Hematopoietic multipotent progenitor cell (in vitro differentiated cells): ENCODE measurements around the gene ECM1. TPM values are rescaled to one million over a fixed set of nuclear protein-coding genes. Genes with fewer than 3 reads are reported as not detected.

Source experiments
- DNase-seq, 3 donors: peaks; one replicate each; pipeline ENCODE4 v3.0.0-alpha.2; 2011 to 2015; ENCODE audit warnings: low read depth in 2 of 3, low spot score in 2 of 3
- total RNA-seq: library from RNA; depleted of rRNA; stranded (reverse); fragments of >200 nt; gene quantifications from one replicate; pipeline ENCODE4 v1.2.3, GENCODE V29; 2012

The ECM1 gene
- total RNA-seq, 1 donor, result 1.1 TPM

GRCh38 chr1:150511985-150512660 lies 4.2 kb downstream of the ECM1 start:
- no peak for DNase-seq

GRCh38 chr1:150512846-150513245 lies 4.9 kb downstream of the ECM1 start:
- no peak for DNase-seq

DNA sequence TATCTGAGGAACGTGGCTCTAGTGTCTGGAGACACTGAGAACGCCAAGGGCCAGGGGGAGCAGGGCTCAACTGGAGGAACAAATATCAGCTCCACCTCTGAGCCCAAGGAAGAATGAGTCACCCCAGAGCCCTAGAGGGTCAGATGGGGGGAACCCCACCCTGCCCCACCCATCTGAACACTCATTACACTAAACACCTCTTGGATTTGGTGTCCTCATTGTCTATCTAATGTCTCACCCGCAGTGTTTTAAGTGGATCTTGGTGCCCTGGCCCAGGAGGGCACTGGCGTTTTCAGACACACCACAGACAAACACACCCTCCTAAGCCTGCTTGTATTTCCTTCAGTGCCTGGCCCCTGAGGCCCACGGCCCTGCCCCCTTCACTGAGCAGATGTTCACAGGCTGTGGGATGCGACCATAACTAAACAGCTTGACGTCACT lies 5.5 kb downstream of the ECM1 start:
- no peak for DNase-seq

GRCh38 chr1:150514260-150514659 lies 6.4 kb downstream of the ECM1 start:
- DNase-seq, result no peak

- DNase-seq, result no peak
These were observed 7.0 kb downstream of the ECM1 start for GRCh38 chr1:150514913-150515327.

GRCh38 chr1:150515328-150516049 lies 7.6 kb downstream of the ECM1 start, which contains the start of gene FALEC:
Gene FALEC (plus strand): TSS chr1:150515752.
- peak; percentile 76 to 93 (median 90) for DNase-seq

GRCh38 chr1:150516050-150516591 lies 8.2 kb downstream of the ECM1 start:
- peak in 1 of 3 donors; percentile 16 for DNase-seq

DNA sequence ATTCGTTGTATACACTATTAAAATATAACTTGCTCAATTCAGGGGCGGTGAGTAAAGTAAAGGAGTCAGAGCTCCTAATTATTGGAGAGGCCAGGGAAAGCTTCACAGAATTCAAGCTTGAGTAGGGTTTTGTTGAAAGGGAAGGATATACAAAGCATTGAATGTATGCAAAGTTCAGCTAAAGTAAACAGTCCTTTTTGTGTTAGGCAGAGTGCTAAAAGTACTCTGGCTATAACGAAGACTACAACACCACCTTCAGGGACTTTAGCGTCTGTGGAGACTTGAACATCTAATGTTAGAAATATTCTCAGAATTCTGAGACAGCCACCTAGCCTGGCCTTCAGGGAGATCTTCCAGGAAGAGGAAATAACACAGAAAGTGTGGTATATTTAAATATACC lies 8.7 kb downstream of the ECM1 start:
- peak in 2 of 3 donors; percentile 17 to 33 for DNase-seq

- DNase-seq, result no peak
These were observed 13.5 kb downstream of the ECM1 start for GRCh38 chr1:150521196-150521968.

GRCh38 chr1:150525348-150525747 lies 17.4 kb downstream of the ECM1 start:
- no peak for DNase-seq

- no peak for DNase-seq
These were observed 20.3 kb downstream of the ECM1 start for GRCh38 chr1:150528196-150528595.

DNA sequence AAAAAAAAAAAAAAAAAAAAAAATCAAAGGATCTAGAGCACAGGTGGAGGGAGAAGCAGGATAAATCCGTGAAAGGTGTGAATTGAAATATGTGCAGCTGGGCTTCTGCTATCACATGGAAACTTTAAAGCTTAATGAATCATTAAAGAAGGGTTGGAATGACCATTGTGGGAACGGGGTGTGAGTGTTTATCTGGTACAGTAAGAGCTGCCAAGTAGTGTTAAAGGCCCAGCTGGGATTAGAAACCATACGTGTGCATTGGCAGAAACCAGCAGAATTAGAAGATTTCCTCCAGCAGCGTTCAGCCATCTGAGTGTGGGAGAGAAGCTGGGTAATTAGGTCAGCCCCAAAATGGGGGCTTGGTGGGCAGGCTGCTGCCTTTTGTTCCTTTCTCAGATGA lies 21.1 kb downstream of the ECM1 start:
- DNase-seq, result no peak

DNA sequence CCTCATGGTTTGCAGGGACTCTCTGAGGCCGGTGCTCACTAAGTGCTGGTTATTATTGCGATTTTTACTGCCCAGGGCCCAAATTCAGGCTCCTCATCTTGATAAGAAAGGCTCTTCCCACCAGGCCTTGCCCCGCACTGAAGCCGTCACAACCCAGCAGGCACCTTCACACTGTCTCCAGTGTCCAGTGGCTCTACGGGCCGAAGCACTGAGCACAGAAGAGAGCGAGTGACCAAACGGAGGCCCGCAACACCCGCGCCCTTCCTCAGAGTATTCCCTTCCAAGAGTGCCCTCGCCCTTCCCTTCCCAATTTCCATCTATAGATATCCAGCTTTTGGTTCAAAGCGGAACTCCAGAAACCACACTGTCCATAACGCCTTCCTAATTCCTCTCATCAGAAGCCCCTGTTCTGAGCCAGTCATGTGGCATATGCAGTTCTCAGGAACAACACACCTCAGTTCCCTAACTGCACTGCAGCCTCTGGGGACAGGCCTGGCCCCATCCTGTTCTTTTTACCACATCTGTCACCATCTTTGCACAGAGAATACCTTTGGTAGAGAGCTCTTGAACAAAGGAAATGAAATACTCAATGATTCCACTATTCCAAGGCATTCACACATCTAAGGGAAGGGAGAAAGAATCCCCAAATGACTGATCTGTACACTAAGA lies 22.7 kb downstream of the ECM1 start:
- DNase-seq, result no peak

DNA sequence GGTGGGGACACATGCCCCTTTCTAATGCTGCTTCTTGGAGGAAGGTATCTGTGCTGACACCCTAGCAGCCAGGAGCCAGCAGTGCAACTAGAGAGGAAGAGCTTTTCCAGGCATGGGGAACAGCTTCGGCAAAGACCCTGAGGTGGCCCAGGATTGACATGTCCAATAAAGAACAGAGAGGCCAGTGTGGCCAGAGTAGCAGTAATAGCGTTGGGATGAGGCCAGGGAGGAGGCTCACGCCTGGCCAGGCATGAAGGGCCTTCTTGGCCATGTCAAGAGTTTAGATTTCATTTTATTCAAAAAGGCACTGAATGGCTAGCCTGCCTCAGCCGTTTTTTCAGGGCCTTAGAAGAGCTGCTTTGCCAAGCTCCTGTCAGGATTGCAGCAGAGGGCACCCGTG lies 25.0 kb downstream of the ECM1 start:
- no peak for DNase-seq

DNA sequence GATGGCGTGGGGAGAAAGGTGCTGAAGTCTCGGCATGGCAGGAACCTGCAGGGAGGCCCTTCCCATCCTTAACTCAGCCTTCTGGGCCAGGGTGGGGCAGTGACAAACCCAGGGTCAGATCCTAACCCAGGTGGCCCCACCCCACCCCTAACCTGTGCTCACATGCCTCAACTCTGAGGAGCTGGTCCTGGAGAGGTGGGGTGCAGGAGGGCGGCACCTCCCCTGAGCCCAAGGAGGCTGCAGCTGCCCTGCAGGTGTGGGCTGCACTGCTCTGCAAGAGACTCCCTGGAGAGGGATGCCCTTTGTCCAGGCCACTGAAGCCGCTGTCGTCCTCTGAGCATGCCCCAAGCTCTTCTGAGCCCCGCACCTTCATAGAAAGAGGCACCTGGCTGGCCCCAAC lies 26.1 kb downstream of the ECM1 start:
- no peak for DNase-seq

- DNase-seq, result no peak
These were observed 27.8 kb downstream of the ECM1 start for GRCh38 chr1:150535511-150536287.

DNA sequence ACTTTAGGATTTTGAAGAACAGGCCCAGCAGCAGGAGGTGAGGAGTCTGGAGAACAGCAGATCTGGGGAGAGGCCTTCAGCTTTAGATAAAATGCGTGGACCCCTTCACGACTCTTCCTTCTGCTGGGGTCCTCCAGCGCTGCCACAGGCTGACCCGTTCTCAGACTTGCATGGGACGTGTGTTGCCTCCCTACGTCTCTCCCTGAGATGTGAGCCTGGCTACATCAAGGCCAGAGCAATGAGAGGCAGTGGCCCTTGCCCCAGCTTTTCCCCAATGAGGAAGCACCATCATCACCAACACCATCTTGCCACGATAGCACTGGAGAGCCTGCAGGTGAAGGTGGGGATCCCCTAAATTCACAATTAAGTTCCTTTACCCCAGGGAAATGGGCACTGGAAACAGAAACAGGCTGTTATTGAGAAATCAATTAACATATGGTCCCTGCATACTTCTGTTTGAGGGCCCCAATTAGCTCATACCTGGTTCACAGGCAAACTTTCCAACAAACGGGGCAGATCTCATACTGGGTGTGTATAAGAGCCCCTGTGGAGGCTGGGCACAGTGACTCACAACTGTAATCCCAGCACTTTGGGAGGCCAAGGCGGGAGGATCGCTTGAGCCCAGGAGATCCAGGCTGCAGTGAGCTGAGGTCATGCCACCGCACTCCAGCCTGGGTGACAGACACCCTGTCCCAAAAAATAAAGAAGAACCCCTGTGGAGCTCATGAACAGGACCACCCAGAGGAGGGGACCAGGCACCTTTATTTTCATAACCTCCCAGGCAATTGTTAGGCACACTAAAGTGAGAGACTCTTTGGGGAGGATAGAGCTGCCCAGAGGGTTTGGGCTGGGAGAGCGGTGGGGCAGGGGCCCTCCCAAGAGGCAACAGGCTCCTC lies 29.2 kb downstream of the ECM1 start:
- no peak for DNase-seq

GRCh38 chr1:150537732-150538684 lies 30.1 kb downstream of the ECM1 start:
- no peak for DNase-seq
